ENCODE data around the gene PGM1. TPM values are rescaled to one million over a fixed set of nuclear protein-coding genes. Genes with fewer than 3 reads are reported as not detected.

The PGM1 gene
- total RNA-seq, 2 experiments from 2014 or later, result 38.8 to 43.8 TPM

- ChIA-PET CTCF (no interaction called here), POLR2A (no interaction called here)
- Mint-ChIP-seq H3K27ac (no peak overlapping the region), H3K4me3 (no peak overlapping the region), H3K9me3 (ENCODE audit: low read depth) (no peaks in the 10 kb centered on the region), H3K4me1 (peaks cover 4% of the 10 kb centered on the region), H3K36me3 (ENCODE audit: low read depth) (peaks cover 8% of the 10 kb centered on the region), H3K27me3 (no peaks in the 10 kb centered on the region)
- intact Hi-C loops (cut with DNase I, micrococcal nuclease), result no loop called here
- DNase-seq (no peak), ATAC-seq (no peak)
These were observed 8.3 kb downstream of the PGM1 start for GRCh38 chr1:63601463-63601862.

- CTCF ChIA-PET, result no interaction called here
- intact Hi-C loops (cut with DNase I, micrococcal nuclease), result no loop called here
- DNase-seq, result no peak
- no peak overlapping the region for H3K4me3 Mint-ChIP-seq
- H3K36me3 Mint-ChIP-seq (ENCODE audit: low read depth), result peaks cover 7% of the 10 kb centered on the region
- no peak for ATAC-seq
- no peaks in the 10 kb centered on the region for H3K9me3 Mint-ChIP-seq (ENCODE audit: low read depth)
- H3K27me3 Mint-ChIP-seq, result no peaks in the 10 kb centered on the region
- POLR2A ChIA-PET, result no interaction called here
- peaks cover 3% of the 10 kb centered on the region for H3K4me1 Mint-ChIP-seq
- no peak overlapping the region for H3K27ac Mint-ChIP-seq
These were observed 8.7 kb downstream of the PGM1 start for GRCh38 chr1:63601912-63602311.

- POLR2A ChIA-PET, result no interaction called here
- Mint-ChIP-seq H3K27ac (no peak overlapping the region), H3K27me3 (no peaks in the 10 kb centered on the region), H3K4me3 (no peak overlapping the region), H3K9me3 (ENCODE audit: low read depth) (no peaks in the 10 kb centered on the region), H3K4me1 (peaks cover 3% of the 10 kb centered on the region), H3K36me3 (ENCODE audit: low read depth) (peaks cover 7% of the 10 kb centered on the region)
- no peak for DNase-seq
- no peak for ATAC-seq
- intact Hi-C loops (cut with DNase I, micrococcal nuclease), result no loop called here
- CTCF ChIA-PET, result no interaction called here
These were observed 9.4 kb downstream of the PGM1 start for GRCh38 chr1:63602629-63603028.

GRCh38 chr1:63603810-63604209 is 10.6 kb downstream of the PGM1 start:
- no peak for DNase-seq
- intact Hi-C loops (cut with DNase I, micrococcal nuclease), result no loop called here

GRCh38 chr1:63607322-63607721 is 14.1 kb downstream of the PGM1 start:
- H3K27me3 Mint-ChIP-seq, result no peaks in the 10 kb centered on the region
- ATAC-seq, result no peak
- H3K9me3 Mint-ChIP-seq (ENCODE audit: low read depth), result no peaks in the 10 kb centered on the region
- POLR2A ChIA-PET, result no interaction called here
- no peak overlapping the region for H3K4me3 Mint-ChIP-seq
- intact Hi-C loops (cut with DNase I, micrococcal nuclease), result no loop called here
- peaks cover 3% of the 10 kb centered on the region for H3K36me3 Mint-ChIP-seq (ENCODE audit: low read depth)
- peaks cover 6% of the 10 kb centered on the region for H3K4me1 Mint-ChIP-seq
- CTCF ChIA-PET, result no interaction called here
- H3K27ac Mint-ChIP-seq, result no peak overlapping the region
- DNase-seq, result no peak

More at GRCh38 chr1:63603810-63604209, 10.6 kb downstream of the PGM1 start:
- Mint-ChIP-seq H3K27me3 (no peaks in the 10 kb centered on the region), H3K4me3 (no peak overlapping the region), H3K27ac (no peak overlapping the region), H3K36me3 (ENCODE audit: low read depth) (peaks cover 7% of the 10 kb centered on the region), H3K4me1 (peaks cover 3% of the 10 kb centered on the region), H3K9me3 (ENCODE audit: low read depth) (no peaks in the 10 kb centered on the region)
- POLR2A ChIA-PET, result no interaction called here
- ATAC-seq, result no peak
- CTCF ChIA-PET, result no interaction called here

- ChIA-PET CTCF (interaction anchor here (0.8 to 1.2 kb wide), 2 partner anchors 55 to 1170 kb away, joined by 3 to 4 read pairs; no protein-coding TSS in a partner anchor), POLR2A (no interaction called here)
These were observed 18.0 kb downstream of the PGM1 start for GRCh38 chr1:63611231-63611630.

GRCh38 chr1:63612564-63612963 is 19.4 kb downstream of the PGM1 start:
- no peak for ATAC-seq
- ChIA-PET CTCF (interaction anchor here (1.2 to 2.9 kb wide), 3 partner anchors 53 to 634 kb away, joined by 3 to 7 read pairs (median 4); no protein-coding TSS in a partner anchor), POLR2A (no interaction called here)
- H3K4me1 Mint-ChIP-seq, result peaks cover 6% of the 10 kb centered on the region
- H3K4me3 Mint-ChIP-seq, result no peak overlapping the region
- H3K9me3 Mint-ChIP-seq (ENCODE audit: low read depth), result no peaks in the 10 kb centered on the region
- no peak for DNase-seq
- intact Hi-C loops (cut with DNase I, micrococcal nuclease), result loop anchor here in 1 of 2 experiments (10.0 kb wide), 1 partner anchor 302 kb away; no protein-coding TSS in a partner anchor
- H3K36me3 Mint-ChIP-seq (ENCODE audit: low read depth), result no peaks in the 10 kb centered on the region
- no peaks in the 10 kb centered on the region for H3K27me3 Mint-ChIP-seq
- no peak overlapping the region for H3K27ac Mint-ChIP-seq

More at GRCh38 chr1:63611231-63611630, 18.0 kb downstream of the PGM1 start:
- intact Hi-C loops (cut with DNase I, micrococcal nuclease), result loop anchor here in 1 of 2 experiments (10.0 kb wide), 1 partner anchor 304 kb away; no protein-coding TSS in a partner anchor
- DNase-seq (no peak), ATAC-seq (no peak)
- H3K9me3 Mint-ChIP-seq (ENCODE audit: low read depth), result no peaks in the 10 kb centered on the region
- H3K27ac Mint-ChIP-seq, result no peak overlapping the region
- no peaks in the 10 kb centered on the region for H3K27me3 Mint-ChIP-seq
- H3K36me3 Mint-ChIP-seq (ENCODE audit: low read depth), result no peaks in the 10 kb centered on the region
- no peak overlapping the region for H3K4me3 Mint-ChIP-seq
- H3K4me1 Mint-ChIP-seq, result peaks cover 6% of the 10 kb centered on the region

- ChIA-PET CTCF (interaction anchor here (0.6 to 2.9 kb wide), 3 partner anchors 375 to 634 kb away, joined by 3 to 7 read pairs (median 4); no protein-coding TSS in a partner anchor), POLR2A (no interaction called here)
- no peak overlapping the region for H3K4me3 Mint-ChIP-seq
- no peak overlapping the region for H3K27ac Mint-ChIP-seq
- peaks cover 6% of the 10 kb centered on the region for H3K4me1 Mint-ChIP-seq
- no peaks in the 10 kb centered on the region for H3K27me3 Mint-ChIP-seq
- no peaks in the 10 kb centered on the region for H3K9me3 Mint-ChIP-seq (ENCODE audit: low read depth)
- intact Hi-C loops (cut with DNase I, micrococcal nuclease), result loop anchor here in 1 of 2 experiments (10.0 kb wide), 1 partner anchor 302 kb away; no protein-coding TSS in a partner anchor
- H3K36me3 Mint-ChIP-seq (ENCODE audit: low read depth), result no peaks in the 10 kb centered on the region
- ATAC-seq (no peak), DNase-seq (no peak)
These were observed 19.8 kb downstream of the PGM1 start for GRCh38 chr1:63612971-63613370.

GRCh38 chr1:63615768-63616420 is 22.7 kb downstream of the PGM1 start:
- POLR2A ChIA-PET, result no interaction called here
- Mint-ChIP-seq H3K9me3 (ENCODE audit: low read depth) (no peaks in the 10 kb centered on the region), H3K4me3 (no peak overlapping the region), H3K27me3 (no peaks in the 10 kb centered on the region), H3K4me1 (no peaks in the 10 kb centered on the region), H3K27ac (no peak overlapping the region), H3K36me3 (ENCODE audit: low read depth) (no peaks in the 10 kb centered on the region)
- peak; percentile 65 for ATAC-seq
- DNase-seq, result peak; percentile 63
- CTCF ChIA-PET, result interaction anchor here (0.6 to 1.7 kb wide), 5 partner anchors 19 to 741 kb away, joined by 3 to 6 read pairs (median 4); no protein-coding TSS in a partner anchor
- intact Hi-C loops (cut with DNase I, micrococcal nuclease), result loop anchor here (1.0 to 10.0 kb wide), 7 partner anchors 75 to 630 kb away; partner anchors contain the start of gene ROR1 (in 1 of the 2)

- H3K27ac Mint-ChIP-seq, result no peak overlapping the region
- CTCF ChIA-PET, result interaction anchor here (0.7 to 1.8 kb wide), 7 partner anchors 26 to 629 kb away, joined by 3 to 10 read pairs (median 4); no protein-coding TSS in a partner anchor
- H3K27me3 Mint-ChIP-seq, result no peaks in the 10 kb centered on the region
- H3K9me3 Mint-ChIP-seq (ENCODE audit: low read depth), result no peaks in the 10 kb centered on the region
- peaks cover 2% of the 10 kb centered on the region for H3K36me3 Mint-ChIP-seq (ENCODE audit: low read depth)
- no peaks in the 10 kb centered on the region for H3K4me1 Mint-ChIP-seq
- ATAC-seq (no peak), DNase-seq (no peak)
- POLR2A ChIA-PET, result no interaction called here
- intact Hi-C loops (cut with DNase I, micrococcal nuclease), result loop anchor here (5.0 to 10.0 kb wide), 3 partner anchors 155 to 300 kb away; partner anchors contain the start of gene ROR1 (in 1 of the 2)
- no peak overlapping the region for H3K4me3 Mint-ChIP-seq
These were observed 24.2 kb downstream of the PGM1 start for GRCh38 chr1:63617450-63617849.

GRCh38 chr1:63618011-63618410 is 24.8 kb downstream of the PGM1 start:
- H3K27ac Mint-ChIP-seq, result no peak overlapping the region
- no peak overlapping the region for H3K4me3 Mint-ChIP-seq
- POLR2A ChIA-PET, result no interaction called here
- no peaks in the 10 kb centered on the region for H3K27me3 Mint-ChIP-seq
- CTCF ChIA-PET, result interaction anchor here (0.7 to 1.8 kb wide), 2 partner anchors 27 to 519 kb away, joined by 3 to 10 read pairs; no protein-coding TSS in a partner anchor
- ATAC-seq (no peak), DNase-seq (no peak)
- H3K36me3 Mint-ChIP-seq (ENCODE audit: low read depth), result peaks cover 2% of the 10 kb centered on the region
- no peaks in the 10 kb centered on the region for H3K9me3 Mint-ChIP-seq (ENCODE audit: low read depth)
- H3K4me1 Mint-ChIP-seq, result no peaks in the 10 kb centered on the region
- intact Hi-C loops (cut with DNase I, micrococcal nuclease), result loop anchor here (5.0 to 10.0 kb wide), 3 partner anchors 154 to 299 kb away; partner anchors contain the start of gene ROR1 (in 1 of the 2)

- no peak for DNase-seq
- Mint-ChIP-seq H3K9me3 (ENCODE audit: low read depth) (no peaks in the 10 kb centered on the region), H3K4me3 (no peak overlapping the region), H3K27ac (no peak overlapping the region), H3K36me3 (ENCODE audit: low read depth) (peaks cover 2% of the 10 kb centered on the region), H3K27me3 (no peaks in the 10 kb centered on the region), H3K4me1 (no peaks in the 10 kb centered on the region)
- no peak for ATAC-seq
- ChIA-PET CTCF (interaction anchor here (1.4 kb wide), 1 partner anchor 624 kb away, joined by 4 read pairs; no protein-coding TSS in a partner anchor), POLR2A (no interaction called here)
- intact Hi-C loops (cut with DNase I, micrococcal nuclease), result loop anchor here (5.0 to 10.0 kb wide), 3 partner anchors 153 to 298 kb away; partner anchors contain the start of gene ROR1 (in 1 of the 2)
These were observed 26.3 kb downstream of the PGM1 start for GRCh38 chr1:63619558-63619957.
